ENCODE measurements around the gene CDK6.
"Not testable (repeated sequence)": the region's sequence is repeated elsewhere in the genome, so short reads cannot be mapped to it uniquely, and the experiment has no call there.

The CDK6 gene

GRCh38 chr7:92614660-92615174 lies 221.7 kb downstream of the CDK6 start:
- DNase-seq, result no peak

GRCh38 chr7:92613720-92614119 lies 222.7 kb downstream of the CDK6 start:
- DNase-seq, result no peak

GRCh38 chr7:92613214-92613613 lies 223.2 kb downstream of the CDK6 start:
- no peak for DNase-seq

GRCh38 chr7:92612501-92612900 lies 223.9 kb downstream of the CDK6 start:
- DNase-seq, result no peak

- DNase-seq, result no peak
These were observed 224.6 kb downstream of the CDK6 start for GRCh38 chr7:92611735-92612134.

- DNase-seq, result no peak
These were observed 226.4 kb downstream of the CDK6 start for GRCh38 chr7:92609921-92610518.

- DNase-seq, result no peak
These were observed 227.7 kb downstream of the CDK6 start for GRCh38 chr7:92608380-92609322.

GRCh38 chr7:92606985-92607384 lies 229.4 kb downstream of the CDK6 start:
- DNase-seq, result no peak

GRCh38 chr7:92604517-92604916 lies 231.9 kb downstream of the CDK6 start:
- not testable (repeated sequence) for DNase-seq

- DNase-seq, result no peak
These were observed 233.3 kb downstream of the CDK6 start for GRCh38 chr7:92603089-92603445.

- DNase-seq, result no peak
These were observed 233.9 kb downstream of the CDK6 start for GRCh38 chr7:92602352-92603088.

GRCh38 chr7:92598310-92598981 lies 237.9 kb downstream of the CDK6 start:
- no peak for DNase-seq

GRCh38 chr7:92595281-92595680 lies 241.1 kb downstream of the CDK6 start:
- DNase-seq, result no peak

- no peak for DNase-seq
These were observed 241.6 kb downstream of the CDK6 start for GRCh38 chr7:92594746-92595145.

GRCh38 chr7:92590711-92591310 lies 245.6 kb downstream of the CDK6 start:
- DNase-seq, result no peak

GRCh38 chr7:92589056-92589455 lies 247.3 kb downstream of the CDK6 start:
- DNase-seq, result no peak

- DNase-seq, result no peak
These were observed 247.8 kb downstream of the CDK6 start for GRCh38 chr7:92588561-92588960.

- no peak for DNase-seq
These were observed 249.5 kb downstream of the CDK6 start for GRCh38 chr7:92586841-92587240.

- no peak for DNase-seq
These were observed 250.0 kb downstream of the CDK6 start for GRCh38 chr7:92586403-92586802.

- DNase-seq, result no peak
These were observed 251.4 kb downstream of the CDK6 start for GRCh38 chr7:92584953-92585352.

- no peak for DNase-seq
These were observed 253.4 kb downstream of the CDK6 start for GRCh38 chr7:92582948-92583347.

GRCh38 chr7:92576296-92576695 lies 260.1 kb downstream of the CDK6 start:
- no peak for DNase-seq
